GM19035 (cell line): ENCODE results near the gene CCDC14.

Experiments used
- ATAC-seq: cut with Tn5 transposase; IDR thresholded peaks from one replicate; pipeline ENCODE4 v1.9.1; 2021; ENCODE audit not compliant: unreplicated experiment

The CCDC14 gene

DNA sequence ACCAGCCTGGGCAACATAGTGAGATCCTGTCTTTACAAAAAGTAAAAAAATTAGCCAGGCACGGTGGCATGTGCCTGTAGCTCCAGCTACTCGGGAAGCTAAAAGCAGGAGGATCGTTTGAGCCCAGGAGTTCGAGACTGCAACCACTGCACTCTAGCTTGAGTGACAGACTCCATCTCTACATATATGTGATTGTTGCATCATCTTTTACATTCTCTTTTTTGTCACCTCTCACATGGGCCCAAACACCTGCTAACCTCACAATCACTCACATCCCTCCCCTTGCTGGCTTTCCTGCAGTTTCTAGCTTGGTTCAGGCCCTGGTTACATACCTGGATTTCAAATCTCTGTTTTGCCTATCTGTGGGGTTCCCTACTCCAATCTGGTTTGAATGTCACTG lies 96.3 kb downstream of the CCDC14 start:
- no peak for ATAC-seq
